Measurements from ENCODE around the gene EIF4E1B.
A peak's percentile ranks its signal among the peaks of the same experiment; 100 is the strongest.

DNA sequence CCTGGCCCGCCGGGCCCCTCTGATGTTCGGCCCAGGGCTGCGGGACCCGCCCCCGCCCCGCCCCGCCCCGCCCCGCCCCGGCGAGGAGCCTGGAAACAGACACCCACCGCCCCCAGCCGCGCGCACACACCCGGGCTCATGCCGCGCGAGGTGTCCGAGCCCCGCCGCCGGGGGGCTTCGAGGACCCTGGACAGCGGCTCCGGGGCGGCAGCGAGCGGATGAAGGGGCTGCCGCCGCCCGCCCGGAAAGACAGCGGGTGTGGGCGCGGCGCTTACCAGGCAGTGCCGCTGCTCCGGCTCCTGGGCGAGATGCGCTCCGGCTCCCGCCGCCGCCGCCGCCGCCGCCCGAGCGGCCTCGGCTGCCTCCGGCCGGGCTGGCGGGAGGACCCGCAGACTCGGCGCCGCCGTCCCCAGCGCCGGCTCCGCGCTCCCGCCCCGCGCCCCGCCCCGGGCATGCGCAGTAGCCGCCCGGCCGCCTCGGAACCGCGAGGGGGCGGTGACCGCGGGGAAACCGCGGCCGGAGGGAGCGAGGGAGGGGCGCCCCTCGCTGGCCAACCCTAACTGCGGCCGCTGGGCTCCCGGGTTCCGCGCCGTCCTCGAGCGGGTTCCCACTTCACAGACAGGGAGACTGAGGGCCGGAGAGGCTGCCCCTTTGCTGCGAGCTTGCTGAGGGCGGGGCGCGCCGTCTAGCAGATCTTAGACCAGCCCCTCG is 20.6 kb upstream of the EIF4E1B start, which contains the start of gene GPRIN1:
- TF ChIP-seq POLR2A (IDR thresholded peaks at IDR 0.05) (no peak), CTCF (IDR thresholded peaks at IDR 0.05 in 4 of 5, conservative IDR thresholded peaks at IDR 0.05 in 1 of 5) (peak in 4 of 5 experiments; percentile 21 to 47 (median 26))
